A549 (cell line): ENCODE data around the gene ITSN2. TPM values are rescaled to one million over a fixed set of nuclear protein-coding genes. Genes with fewer than 3 reads are reported as not detected.
"Not testable (repeated sequence)": the region's sequence is repeated elsewhere in the genome, so short reads cannot be mapped to it uniquely, and the experiment has no call there.

Experiments
- ATAC-seq, 2 experiments: fragments of 200-7000 bp in 1 of 2; fragments of >200 bp in 1 of 2; cut with Nextera tagmentation in 1 of 2; cut with Tn5 transposase in 1 of 2; 3 replicates each; pipeline versions ENCODE4 v1.8.0 to v1.9.1; 2018 to 2020; ENCODE audit warnings: mild to moderate bottlenecking in 1 of 2, moderate library complexity in 1 of 2
- CTCF ChIA-PET: fragments of 300-600 bp; sonication (Branson Sonifier 250); formaldehyde crosslinking; extraction: SDS; loops from one replicate; lab custom pipeline; 2021; ENCODE audit warnings: antibody characterized with exemption, inconsistent platforms; lab: Yijun Ruan, JAX
- POLR2A ChIA-PET: fragments of 350-600 bp; formaldehyde crosslinking; extraction: SDS; loops from one replicate; lab custom pipeline; 2021; ENCODE audit warnings: antibody characterized with exemption, inconsistent platforms; lab: Yijun Ruan, JAX
- DNase-seq, 2 experiments: peaks; one replicate each; pipeline versions ENCODE4 v3.0.0 to v3.0.0-alpha.2; 2011 to 2016; ENCODE audit warnings: low read depth in 1 of 2, low spot score in 1 of 2
- FAIRE-seq: peaks from 2 replicates; lab custom pipeline; 2011; peaks lifted over from hg19 to GRCh38; lab: Jason Lieb, UNC
- H3K27ac ChIP-seq, 2 experiments: fragments of >200 bp; sonication (Bioruptor Twin); formaldehyde crosslinking; 3 replicates each; pipeline ENCODE4 v1.5.1; 2016 to 2017
- H3K4me1 ChIP-seq: fragments of >200 bp; sonication (Bioruptor Twin); formaldehyde crosslinking; 3 replicates; pipeline ENCODE4 v1.6.1; 2016
- H3K4me2 ChIP-seq: fragments of >200 bp; sonication (Bioruptor Twin); formaldehyde crosslinking; 3 replicates; pipeline ENCODE4 v1.6.1; 2016
- H3K4me3 ChIP-seq: fragments of >200 bp; sonication (Bioruptor Twin); formaldehyde crosslinking; 3 replicates; pipeline ENCODE4 v1.5.1; 2016
- H3K9me3 ChIP-seq: fragments of >200 bp; sonication (Bioruptor Twin); formaldehyde crosslinking; 3 replicates; pipeline ENCODE4 v1.6.1; 2016
- CBX2 ChIP-seq: fragments of 200-600 bp; sonication (generic); IDR thresholded peaks from 2 replicates; pipeline ENCODE4 v1.6.1; 2016; ENCODE audit warnings: low read depth, mild to moderate bottlenecking, borderline replicate concordance
- CHD2 ChIP-seq: fragments of 150-350 bp; IDR thresholded peaks from 2 replicates; pipeline ENCODE4 v1.6.1; 2014; ENCODE audit warnings: low read length; ENCODE audit not compliant: partially characterized antibody
- EHF ChIP-seq: fragments of 250-450 bp; sonication (Bioruptor Pico); IDR thresholded peaks from 2 replicates; pipeline ENCODE4 v1.5.0; 2020; ENCODE audit warnings: mild to moderate bottlenecking
- EHMT2 ChIP-seq: fragments of 200-600 bp; sonication (generic); IDR thresholded peaks from 2 replicates; pipeline ENCODE4 v1.6.1; 2016; ENCODE audit warnings: antibody characterized with exemption, low read depth, mild to moderate bottlenecking, moderate library complexity
- GATA3 ChIP-seq: IDR thresholded peaks from 2 replicates; pipeline ENCODE4 v1.6.1; 2012; ENCODE audit warnings: borderline replicate concordance
- HES2 ChIP-seq: fragments of >200 bp; sonication (Bioruptor Twin); formaldehyde crosslinking; IDR thresholded peaks from 2 replicates; pipeline ENCODE4 v1.6.1; 2016
- JUNB ChIP-seq: fragments of >200 bp; sonication (Bioruptor Twin); formaldehyde crosslinking; IDR thresholded peaks from 2 replicates; pipeline ENCODE4 v1.6.1; 2016
- KDM1A ChIP-seq: fragments of 200-600 bp; sonication (generic); IDR thresholded peaks from 2 replicates; pipeline ENCODE4 v1.6.1; 2016; ENCODE audit warnings: low read depth, mild to moderate bottlenecking
- MAFK ChIP-seq: fragments of 450-650 bp; IDR thresholded peaks from 2 replicates; pipeline ENCODE4 v1.6.1; 2014; ENCODE audit not compliant: partially characterized antibody
- RAD21 ChIP-seq, 2 experiments: fragments of >200 bp in 1 of 2; sonication (Bioruptor Twin) in 1 of 2; formaldehyde crosslinking in 1 of 2; IDR thresholded peaks in 1 of 2; conservative IDR thresholded peaks in 1 of 2; 2 replicates in 1 of 2; 3 replicates in 1 of 2; pipeline ENCODE4 v1.6.1; 2012 to 2018; ENCODE audit warnings: inconsistent platforms in 1 of 2
- RARB ChIP-seq: fragments of 250-450 bp; sonication (Bioruptor Pico); IDR thresholded peaks from 2 replicates; pipeline ENCODE4 v1.8.0; 2021; ENCODE audit warnings: mild to moderate bottlenecking, moderate library complexity
- RCOR1 ChIP-seq: fragments of 150-350 bp; IDR thresholded peaks from 2 replicates; pipeline ENCODE4 v1.6.1; 2014; ENCODE audit warnings: antibody characterized with exemption, low read length, low read depth
- RFX5 ChIP-seq: fragments of 450-650 bp; IDR thresholded peaks from 2 replicates; pipeline ENCODE4 v1.7.1; 2014; ENCODE audit warnings: antibody characterized with exemption, mild to moderate bottlenecking, moderate library complexity
- RNF2 ChIP-seq: fragments of 200-600 bp; sonication (generic); IDR thresholded peaks from 2 replicates; pipeline ENCODE4 v1.6.1; 2016; ENCODE audit warnings: low read depth, mild to moderate bottlenecking, antibody characterized with exemption, moderate library complexity, borderline replicate concordance
- TP53 ChIP-seq: fragments of 250-450 bp; sonication (Bioruptor Pico); IDR thresholded peaks from 2 replicates; pipeline ENCODE4 v1.5.0; 2021; ENCODE audit warnings: mild to moderate bottlenecking, moderate library complexity
- WGBS: methylation state at CpG from one replicate; pipeline ENCODE4 v1.1.6; 2017; ENCODE audit errors: missing lambda C conversion rate; 5-methylcytosine and 5-hydroxymethylcytosine counted together
- polyA plus RNA-seq, 4 experiments: library from polyadenylated mRNA; depleted of rRNA in 3 of 4; stranded (reverse); fragments of >200 nt; fragmentation: RNase III in 1 of 4; extraction: RNeasy Plus Mini Kit Qiagen cat#74134 plus additional on column Dnase treatment in 1 of 4; gene quantifications; 2 replicates in 3 of 4; 3 replicates in 1 of 4; pipeline ENCODE4 v1.2.3, GENCODE V29; 2011 to 2017
- TF ChIP-seq, protein P1 (sequence below): fragments of 200-600 bp; sonication (generic); IDR thresholded peaks from 2 replicates; pipeline ENCODE4 v1.6.1; 2016; ENCODE audit warnings: antibody characterized with exemption, mild to moderate bottlenecking, moderate library complexity
- TF ChIP-seq, protein P2 (sequence below): IDR thresholded peaks from 2 replicates; pipeline ENCODE4 v1.6.1; 2012; ENCODE audit warnings: low read depth, borderline replicate concordance

ITSN2 gene
- polyA plus RNA-seq, 2 of the 4 experiments (the other 2 are of a cell fraction) = 19.8 to 48.3 TPM

DNA sequence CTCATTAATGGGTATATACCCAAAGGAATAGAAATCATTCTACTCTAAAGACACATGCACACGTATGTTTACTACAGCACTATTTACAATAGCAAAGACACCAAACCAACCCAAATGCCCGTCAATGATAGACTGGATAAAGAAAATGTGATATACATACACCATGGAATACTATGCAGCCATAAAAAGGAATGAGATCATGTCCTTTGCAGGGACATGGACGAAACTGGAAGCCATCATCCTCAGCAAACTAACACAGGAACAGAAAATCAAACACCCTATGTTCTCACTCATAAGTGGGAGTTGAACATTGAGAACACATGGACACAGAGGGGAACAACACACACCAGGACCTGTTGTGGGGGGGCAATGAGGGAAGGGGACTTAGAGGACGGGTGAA, 3.2 kb downstream of the ITSN2 start:
- DNase-seq, ATAC-seq, H3K4me3 ChIP-seq, FAIRE-seq, H3K27ac ChIP-seq, POLR2A ChIA-PET, CTCF ChIA-PET, H3K9me3 ChIP-seq, H3K4me2 ChIP-seq: not testable (repeated sequence)
- H3K4me1 ChIP-seq = peaks cover 18% of the 10 kb centered on the region
- peak; percentile 53; the same call in 1 of the 2 replicates for TF ChIP-seq KDM1A
- WGBS = 94% methylated on average over 4 of the region's 4 CpGs

- CTCF ChIA-PET = interaction anchor here (0.6 to 0.9 kb wide), 2 partner anchors 270 to 718 kb away, joined by 3 read pairs; partner anchors contain the start of gene TP53I3
- POLR2A ChIA-PET = no interaction called here
- no peak overlapping the region for H3K4me3 ChIP-seq
- ATAC-seq = no peak
- H3K9me3 ChIP-seq = no peaks in the 10 kb centered on the region
- no peak overlapping the region for H3K27ac ChIP-seq
- H3K4me1 ChIP-seq = peaks cover 13% of the 10 kb centered on the region
- H3K4me2 ChIP-seq = no peak overlapping the region
- 98% methylated on average over 1 of the region's 1 CpG for WGBS
- TF ChIP-seq HES2 (no peak), RAD21 (conservative IDR thresholded peaks at IDR 0.05 in 1 of 2, IDR thresholded peaks at IDR 0.05 in 1 of 2) (no peak)
- TF ChIP-seq, protein P1, sequence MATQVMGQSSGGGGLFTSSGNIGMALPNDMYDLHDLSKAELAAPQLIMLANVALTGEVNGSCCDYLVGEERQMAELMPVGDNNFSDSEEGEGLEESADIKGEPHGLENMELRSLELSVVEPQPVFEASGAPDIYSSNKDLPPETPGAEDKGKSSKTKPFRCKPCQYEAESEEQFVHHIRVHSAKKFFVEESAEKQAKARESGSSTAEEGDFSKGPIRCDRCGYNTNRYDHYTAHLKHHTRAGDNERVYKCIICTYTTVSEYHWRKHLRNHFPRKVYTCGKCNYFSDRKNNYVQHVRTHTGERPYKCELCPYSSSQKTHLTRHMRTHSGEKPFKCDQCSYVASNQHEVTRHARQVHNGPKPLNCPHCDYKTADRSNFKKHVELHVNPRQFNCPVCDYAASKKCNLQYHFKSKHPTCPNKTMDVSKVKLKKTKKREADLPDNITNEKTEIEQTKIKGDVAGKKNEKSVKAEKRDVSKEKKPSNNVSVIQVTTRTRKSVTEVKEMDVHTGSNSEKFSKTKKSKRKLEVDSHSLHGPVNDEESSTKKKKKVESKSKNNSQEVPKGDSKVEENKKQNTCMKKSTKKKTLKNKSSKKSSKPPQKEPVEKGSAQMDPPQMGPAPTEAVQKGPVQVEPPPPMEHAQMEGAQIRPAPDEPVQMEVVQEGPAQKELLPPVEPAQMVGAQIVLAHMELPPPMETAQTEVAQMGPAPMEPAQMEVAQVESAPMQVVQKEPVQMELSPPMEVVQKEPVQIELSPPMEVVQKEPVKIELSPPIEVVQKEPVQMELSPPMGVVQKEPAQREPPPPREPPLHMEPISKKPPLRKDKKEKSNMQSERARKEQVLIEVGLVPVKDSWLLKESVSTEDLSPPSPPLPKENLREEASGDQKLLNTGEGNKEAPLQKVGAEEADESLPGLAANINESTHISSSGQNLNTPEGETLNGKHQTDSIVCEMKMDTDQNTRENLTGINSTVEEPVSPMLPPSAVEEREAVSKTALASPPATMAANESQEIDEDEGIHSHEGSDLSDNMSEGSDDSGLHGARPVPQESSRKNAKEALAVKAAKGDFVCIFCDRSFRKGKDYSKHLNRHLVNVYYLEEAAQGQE = no peak
- TF ChIP-seq, all 56 proteins: peak for 0
- FAIRE-seq (no peak), DNase-seq (no peak)
Observed at GRCh38 chr2:24354957-24355356, 5.4 kb downstream of the ITSN2 start.

- Histone ChIP-seq H3K9me3 (no peaks in the 10 kb centered on the region), H3K4me3 (no peak overlapping the region), H3K4me2 (no peak overlapping the region), H3K27ac (no peak overlapping the region), H3K4me1 (peaks cover 13% of the 10 kb centered on the region)
- TF ChIP-seq MAFK (no peak), RCOR1 (no peak), EHMT2 (no peak)
- no peak for FAIRE-seq
- WGBS = 88% methylated on average over 3 of the region's 3 CpGs
- POLR2A ChIA-PET = no interaction called here
- CTCF ChIA-PET = interaction anchor here (0.6 to 0.9 kb wide), 3 partner anchors 37 to 719 kb away, joined by 3 read pairs; partner anchors contain the start of gene TP53I3
- DNase-seq = no peak
- no peak for ATAC-seq
Observed at GRCh38 chr2:24354395-24354794, 5.9 kb downstream of the ITSN2 start.

GRCh38 chr2:24353973-24354372, 6.4 kb downstream of the ITSN2 start:
- ATAC-seq = no peak
- CTCF ChIA-PET = interaction anchor here (0.6 kb wide), 1 partner anchor 37 kb away, joined by 3 read pairs; no protein-coding TSS in a partner anchor
- FAIRE-seq = no peak
- no peak overlapping the region for H3K27ac ChIP-seq
- no peak overlapping the region for H3K4me3 ChIP-seq
- H3K9me3 ChIP-seq = no peaks in the 10 kb centered on the region
- 92% methylated on average over 1 of the region's 1 CpG for WGBS
- peaks cover 10% of the 10 kb centered on the region for H3K4me1 ChIP-seq
- POLR2A ChIA-PET = no interaction called here
- no peak overlapping the region for H3K4me2 ChIP-seq
- no peak for DNase-seq
- TF ChIP-seq EHF (CRISPR knock-in tag) (no peak), MAFK (no peak), RFX5 (no peak), CBX2 (no peak), GATA3 (no peak), RNF2 (no peak), TP53 (CRISPR knock-in tag) (no peak), JUNB (no peak), RARB (CRISPR knock-in tag) (no peak), CHD2 (no peak)
- TF ChIP-seq, protein P2, sequence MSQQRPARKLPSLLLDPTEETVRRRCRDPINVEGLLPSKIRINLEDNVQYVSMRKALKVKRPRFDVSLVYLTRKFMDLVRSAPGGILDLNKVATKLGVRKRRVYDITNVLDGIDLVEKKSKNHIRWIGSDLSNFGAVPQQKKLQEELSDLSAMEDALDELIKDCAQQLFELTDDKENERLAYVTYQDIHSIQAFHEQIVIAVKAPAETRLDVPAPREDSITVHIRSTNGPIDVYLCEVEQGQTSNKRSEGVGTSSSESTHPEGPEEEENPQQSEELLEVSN = no peak
